Lower lobe of right lung (tissue), 2 donors: ENCODE results near the gene LSP1. TPM values are rescaled to one million over a fixed set of nuclear protein-coding genes. Genes with fewer than 3 reads are reported as not detected.

Experiments used
- ATAC-seq, 2 donors: fragments of 200-7000 bp; cut with Tn5 transposase; one replicate each; pipeline ENCODE4 v1.9.1; 2020 to 2022; ENCODE audit warnings: mild to moderate bottlenecking in 2 of 2, moderate library complexity in 2 of 2
- DNase-seq: peaks from one replicate; pipeline ENCODE4 v3.0.0-alpha.2; 2020
- H3K27ac ChIP-seq: fragments of 200-600 bp; one replicate; pipeline ENCODE4 v1.8.0; 2022
- H3K27me3 ChIP-seq: fragments of 200-600 bp; one replicate; pipeline ENCODE4 v1.8.0; 2022; ENCODE audit warnings: low read depth
- H3K36me3 ChIP-seq: fragments of 200-600 bp; one replicate; pipeline ENCODE4 v1.8.0; 2022; ENCODE audit warnings: mild to moderate bottlenecking
- H3K4me1 ChIP-seq: fragments of 200-600 bp; one replicate; pipeline ENCODE4 v1.8.0; 2022
- H3K4me3 ChIP-seq: fragments of 200-600 bp; one replicate; pipeline ENCODE4 v1.8.0; 2022; ENCODE audit warnings: mild to moderate bottlenecking
- H3K9me3 ChIP-seq: fragments of 200-600 bp; one replicate; pipeline ENCODE4 v1.8.0; 2022
- intact Hi-C: fragments of 100-400 bp; cut with DNase I; formaldehyde crosslinking; loops from one replicate; pipeline ENCODE4 v1.11.0; 2022
- total RNA-seq: library from RNA; stranded (reverse); fragmentation: NEBNext Ultra II Directional; extraction: Animal tissue kit (Norgen Biotek cat#: 25700); gene quantifications from one replicate; pipeline ENCODE4 v1.2.1, GENCODE V29; 2021
- TF ChIP-seq, protein P1 (sequence below): fragments of 200-600 bp; IDR thresholded peaks from one replicate; pipeline ENCODE4 v1.8.0; 2022; ENCODE audit warnings: antibody characterized with exemption, mild to moderate bottlenecking
- donor health status: DM: no; HTN: yes; CAD: no; lungs with severe emphysema.

Gene LSP1
- total RNA-seq, 1 donor from 2014 or later = 90.4 TPM

DNA sequence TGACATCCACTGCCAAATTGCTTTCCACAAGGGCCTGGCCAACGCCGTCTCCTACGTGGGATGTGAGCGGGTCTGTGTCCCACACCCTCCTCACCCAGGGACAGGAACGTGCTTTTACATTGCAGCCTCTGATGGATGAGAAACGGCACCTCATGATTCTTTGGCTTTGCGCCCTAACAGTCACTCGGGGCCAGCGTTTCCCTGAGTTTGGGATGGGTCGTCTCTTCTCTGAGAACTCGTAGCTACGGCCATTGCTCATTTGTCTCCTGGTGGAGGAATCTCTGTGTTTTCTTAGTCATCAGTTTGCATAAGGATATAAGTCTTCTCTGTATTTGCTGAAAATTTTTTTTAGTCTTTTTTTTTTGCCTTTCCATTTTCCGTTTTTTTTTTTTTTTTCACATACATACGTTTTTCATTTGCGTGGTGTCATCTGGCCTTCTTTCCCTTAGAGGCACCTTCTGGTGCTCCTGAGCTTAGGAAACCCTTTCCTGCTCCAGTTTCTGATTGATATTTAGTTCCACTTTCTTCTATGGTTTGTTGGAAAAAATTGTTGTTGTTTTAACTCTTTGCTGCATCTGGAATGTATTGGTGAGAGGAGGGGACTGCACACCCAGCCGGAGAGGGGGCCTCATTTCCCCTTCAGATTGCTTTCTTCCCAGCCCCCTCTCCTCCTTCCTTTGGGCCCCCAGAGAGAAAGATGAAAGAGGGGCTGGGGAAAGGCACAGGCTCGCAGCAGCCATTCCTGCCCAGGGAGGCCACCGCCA lies 78.6 kb downstream of the LSP1 start:
- TF ChIP-seq, protein P1, sequence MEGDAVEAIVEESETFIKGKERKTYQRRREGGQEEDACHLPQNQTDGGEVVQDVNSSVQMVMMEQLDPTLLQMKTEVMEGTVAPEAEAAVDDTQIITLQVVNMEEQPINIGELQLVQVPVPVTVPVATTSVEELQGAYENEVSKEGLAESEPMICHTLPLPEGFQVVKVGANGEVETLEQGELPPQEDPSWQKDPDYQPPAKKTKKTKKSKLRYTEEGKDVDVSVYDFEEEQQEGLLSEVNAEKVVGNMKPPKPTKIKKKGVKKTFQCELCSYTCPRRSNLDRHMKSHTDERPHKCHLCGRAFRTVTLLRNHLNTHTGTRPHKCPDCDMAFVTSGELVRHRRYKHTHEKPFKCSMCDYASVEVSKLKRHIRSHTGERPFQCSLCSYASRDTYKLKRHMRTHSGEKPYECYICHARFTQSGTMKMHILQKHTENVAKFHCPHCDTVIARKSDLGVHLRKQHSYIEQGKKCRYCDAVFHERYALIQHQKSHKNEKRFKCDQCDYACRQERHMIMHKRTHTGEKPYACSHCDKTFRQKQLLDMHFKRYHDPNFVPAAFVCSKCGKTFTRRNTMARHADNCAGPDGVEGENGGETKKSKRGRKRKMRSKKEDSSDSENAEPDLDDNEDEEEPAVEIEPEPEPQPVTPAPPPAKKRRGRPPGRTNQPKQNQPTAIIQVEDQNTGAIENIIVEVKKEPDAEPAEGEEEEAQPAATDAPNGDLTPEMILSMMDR = no peak
- H3K9me3 ChIP-seq = no peaks in the 10 kb centered on the region
- H3K4me1 ChIP-seq = no peaks in the 10 kb centered on the region
- H3K27me3 ChIP-seq = no peaks in the 10 kb centered on the region
- intact Hi-C loops = no loop called here
- H3K27ac ChIP-seq = no peak overlapping the region
- no peak overlapping the region for H3K4me3 ChIP-seq
- no peak for DNase-seq
- no peaks in the 10 kb centered on the region for H3K36me3 ChIP-seq
- no peak for ATAC-seq

DNA sequence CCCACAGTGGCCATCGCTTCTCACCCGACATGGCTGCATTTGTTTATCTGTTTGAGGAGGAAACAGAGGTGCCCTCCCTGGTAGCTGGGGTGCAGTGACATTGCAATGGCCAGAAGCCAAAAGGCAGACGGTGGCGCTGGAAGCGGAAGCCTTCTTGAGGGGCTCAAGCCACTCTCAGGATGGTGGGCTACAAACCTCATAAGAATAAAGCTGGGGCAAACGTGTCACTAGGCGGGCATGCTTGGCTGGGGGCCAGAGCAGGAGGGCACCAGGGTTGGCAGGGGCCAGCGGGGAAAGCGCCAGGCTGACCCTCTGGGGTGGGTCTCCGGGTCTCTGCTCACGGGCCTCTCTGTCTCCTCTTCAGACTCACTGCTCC lies 79.2 kb downstream of the LSP1 start:
- TF ChIP-seq, protein P1 = no peak
- intact Hi-C loops = no loop called here
- Histone ChIP-seq H3K36me3 (no peaks in the 10 kb centered on the region), H3K4me3 (no peak overlapping the region), H3K4me1 (no peaks in the 10 kb centered on the region), H3K27me3 (no peaks in the 10 kb centered on the region), H3K27ac (no peak overlapping the region), H3K9me3 (no peaks in the 10 kb centered on the region)
- DNase-seq (no peak), ATAC-seq (no peak)

DNA sequence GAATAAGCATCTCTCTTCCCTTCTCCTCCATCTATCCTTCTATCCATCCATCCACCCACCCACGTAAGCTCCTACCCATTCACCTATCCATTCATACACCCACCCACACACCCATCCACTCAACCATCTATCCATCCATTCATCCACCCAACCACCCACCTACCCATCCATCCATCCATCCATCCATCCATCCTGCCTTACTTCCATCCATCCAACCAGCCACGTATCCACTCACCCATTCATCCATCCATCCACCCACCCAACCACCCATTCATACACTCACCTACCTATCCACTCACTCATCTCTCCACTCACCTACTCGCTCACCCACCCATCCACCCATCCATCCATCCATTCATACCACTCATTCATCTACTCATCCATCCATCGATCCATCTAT lies 79.8 kb downstream of the LSP1 start:
- Histone ChIP-seq H3K9me3 (no peaks in the 10 kb centered on the region), H3K36me3 (no peaks in the 10 kb centered on the region), H3K4me1 (no peaks in the 10 kb centered on the region), H3K4me3 (no peak overlapping the region), H3K27me3 (no peaks in the 10 kb centered on the region), H3K27ac (no peak overlapping the region)
- TF ChIP-seq, protein P1 = no peak
- DNase-seq (no peak), ATAC-seq (no peak)
- intact Hi-C loops = no loop called here

DNA sequence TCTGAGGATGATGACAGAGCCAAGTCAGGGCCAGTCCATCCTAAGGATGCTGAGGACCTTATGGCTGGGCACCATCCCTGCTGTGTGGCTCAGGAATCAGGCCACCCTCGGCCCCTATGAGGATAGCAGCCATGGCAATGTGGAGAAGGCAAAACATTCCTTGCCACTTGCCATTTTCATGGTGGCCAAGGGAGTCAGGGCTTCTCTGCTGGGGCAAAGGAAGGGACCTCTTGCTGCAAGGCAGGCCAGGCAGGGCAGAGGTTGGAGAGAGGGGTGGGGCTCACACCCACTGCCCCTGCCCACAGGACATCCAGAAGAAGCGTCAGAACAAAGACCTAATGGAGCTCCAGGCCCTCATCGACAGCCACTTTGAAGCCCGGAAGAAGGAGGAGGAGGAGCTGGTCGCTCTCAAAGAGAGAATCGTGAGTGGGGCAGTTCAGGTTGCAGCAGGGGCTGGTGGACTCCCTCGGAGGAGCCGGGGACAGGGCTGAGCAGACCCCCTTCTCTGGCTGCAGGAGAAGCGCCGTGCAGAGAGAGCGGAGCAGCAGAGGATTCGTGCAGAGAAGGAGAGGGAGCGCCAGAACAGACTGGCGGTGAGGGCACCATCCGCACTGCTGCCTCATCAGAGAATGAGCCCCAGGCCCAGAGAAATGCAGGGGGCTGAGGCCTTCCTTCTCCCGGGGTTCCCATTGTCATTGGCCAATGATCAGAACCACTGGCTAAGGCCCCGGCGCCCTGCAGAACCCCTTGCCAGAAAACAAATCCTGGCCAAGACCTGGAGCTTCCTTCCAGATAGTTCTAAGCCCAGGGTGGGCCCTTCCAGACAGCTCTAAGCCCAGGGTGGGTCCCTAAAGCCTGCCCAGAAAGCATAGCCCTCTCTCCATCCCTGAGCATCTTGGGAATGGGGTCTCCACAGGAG lies 80.8 kb downstream of the LSP1 start:
- TF ChIP-seq, protein P1 = no peak
- Histone ChIP-seq H3K36me3 (no peaks in the 10 kb centered on the region), H3K27me3 (peaks cover 4% of the 10 kb centered on the region), H3K4me3 (no peak overlapping the region), H3K4me1 (no peaks in the 10 kb centered on the region), H3K27ac (no peak overlapping the region), H3K9me3 (no peaks in the 10 kb centered on the region)
- intact Hi-C loops = no loop called here
- ATAC-seq (no peak), DNase-seq (no peak)

DNA sequence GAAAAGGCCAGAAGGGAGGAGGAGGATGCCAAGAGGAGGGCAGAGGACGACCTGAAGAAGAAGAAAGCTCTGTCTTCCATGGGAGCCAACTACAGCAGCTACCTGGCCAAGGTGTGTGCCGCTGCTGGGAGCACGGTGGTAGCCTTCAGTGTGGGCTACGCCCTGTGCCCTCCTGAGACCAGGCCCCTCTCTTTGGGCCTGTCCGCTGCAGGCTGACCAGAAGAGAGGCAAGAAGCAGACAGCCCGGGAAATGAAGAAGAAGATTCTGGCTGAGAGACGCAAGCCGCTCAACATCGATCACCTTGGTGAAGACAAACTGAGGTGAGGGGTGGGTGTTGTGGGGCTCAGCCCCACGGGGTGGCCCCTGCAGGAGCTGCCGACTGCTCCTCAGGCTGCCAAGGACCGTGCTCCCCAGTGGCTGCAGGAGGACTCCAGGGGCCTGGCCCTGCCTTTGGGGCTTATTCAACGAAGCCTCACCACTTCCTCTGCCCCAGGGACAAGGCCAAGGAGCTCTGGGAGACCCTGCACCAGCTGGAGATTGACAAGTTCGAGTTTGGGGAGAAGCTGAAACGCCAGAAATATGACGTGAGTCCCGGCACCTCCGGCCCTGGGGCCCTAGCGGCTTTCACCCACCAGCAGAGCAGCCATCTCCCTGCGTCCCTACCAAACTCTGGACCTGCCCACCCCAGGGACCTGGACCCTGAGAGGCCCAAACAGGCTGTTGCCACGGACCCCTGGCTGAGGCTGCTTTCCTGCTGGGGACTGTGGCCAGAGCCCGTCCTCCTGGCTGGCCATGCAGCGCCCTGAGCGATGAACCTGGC lies 81.7 kb downstream of the LSP1 start:
- DNase-seq = peak; percentile 36
- no peak for ATAC-seq
- H3K27ac ChIP-seq = no peak overlapping the region
- intact Hi-C loops = no loop called here
- TF ChIP-seq, protein P1 = no peak
- no peaks in the 10 kb centered on the region for H3K4me1 ChIP-seq
- H3K36me3 ChIP-seq = no peaks in the 10 kb centered on the region
- no peak overlapping the region for H3K4me3 ChIP-seq
- H3K27me3 ChIP-seq = peaks cover 4% of the 10 kb centered on the region
- no peaks in the 10 kb centered on the region for H3K9me3 ChIP-seq
